CD4-positive, alpha-beta T cell treated with Interleukin-17A for 4 hours (primary cell): ENCODE measurements around the gene ZNF793.

Experiments
- DNase-seq: peaks from one replicate; pipeline ENCODE4 v3.0.0-alpha.2; 2020; ENCODE audit warnings: mixed read lengths

ZNF793 gene

GRCh38 chr19:37572203-37572602 is 65.5 kb downstream of the ZNF793 start:
- no peak for DNase-seq

DNA sequence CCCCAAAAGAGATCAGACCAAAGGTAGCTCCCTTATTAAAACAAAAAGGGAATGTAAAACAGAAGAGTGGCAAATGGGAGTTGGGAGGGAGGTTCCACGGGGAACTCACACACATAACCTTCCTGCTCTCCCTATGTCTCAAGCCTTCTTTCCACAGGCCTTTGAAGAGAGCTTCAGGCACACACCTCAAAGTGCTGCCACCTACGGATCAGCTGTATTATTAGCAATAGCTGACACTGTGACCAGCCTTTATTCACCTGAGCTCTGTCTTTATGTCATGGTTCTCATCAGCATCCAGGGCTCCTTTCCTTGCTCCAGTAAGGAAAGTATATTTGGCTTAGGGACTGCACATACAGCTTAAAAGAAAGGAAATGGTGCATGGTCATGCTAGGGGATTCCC is 76.6 kb downstream of the ZNF793 start:
- DNase-seq = no peak
